SK-N-MC (cell line): ENCODE data around the gene CADPS.

Experiments used
- DNase-seq: peaks from one replicate; pipeline ENCODE4 v3.0.0-alpha.2; 2011; ENCODE audit warnings: low read depth, low spot score
- H3K27ac ChIP-seq: fragments of 200-600 bp; sonication (generic); 2 replicates; pipeline ENCODE4 v1.5.1; 2016; ENCODE audit warnings: mixed run types
- H3K36me3 ChIP-seq: fragments of 200-600 bp; sonication (generic); 2 replicates; pipeline ENCODE4 v1.6.1; 2017; ENCODE audit warnings: antibody characterized with exemption, low read length, mixed read lengths; ENCODE audit not compliant: insufficient read depth
- H3K4me3 ChIP-seq: fragments of 200-600 bp; sonication (generic); 2 replicates; pipeline ENCODE4 v1.5.1; 2016
- H3K9ac ChIP-seq: fragments of 200-600 bp; sonication (generic); 2 replicates; pipeline ENCODE4 v1.8.0; 2017; ENCODE audit warnings: mixed run types, mixed read lengths; ENCODE audit not compliant: insufficient read length
- H3K9me3 ChIP-seq: fragments of 200-600 bp; sonication (generic); 2 replicates; pipeline ENCODE4 v1.6.1; 2017; ENCODE audit warnings: low read depth, mild to moderate bottlenecking, antibody characterized with exemption, low read length, moderate library complexity, mixed read lengths
- EZH2 ChIP-seq: fragments of 200-600 bp; sonication (generic); IDR thresholded peaks from one replicate; pipeline ENCODE4 v1.6.1; 2017; ENCODE audit warnings: antibody characterized with exemption
- FOXP2 ChIP-seq: optimal IDR thresholded peaks from 2 replicates; pipeline ENCODE3; 2011; ENCODE audit warnings: mild to moderate bottlenecking, moderate library complexity; ENCODE audit not compliant: insufficient read depth; ENCODE audit errors: extremely low read length, control extremely low read depth
- POLR2AphosphoS5 ChIP-seq: IDR thresholded peaks from 2 replicates; pipeline ENCODE4 v1.6.1; 2012; ENCODE audit warnings: mild to moderate bottlenecking, low read depth, low read length, borderline replicate concordance

CADPS gene

GRCh38 chr3:62467966-62468722 is 407.1 kb downstream of the CADPS start:
- H3K9me3 ChIP-seq, result no peaks in the 10 kb centered on the region
- H3K4me3 ChIP-seq, result no peak overlapping the region
- TF ChIP-seq FOXP2 (no peak), EZH2 (no peak), POLR2AphosphoS5 (no peak)
- H3K27ac ChIP-seq, result no peak overlapping the region
- H3K36me3 ChIP-seq, result no peaks in the 10 kb centered on the region
- no peak overlapping the region for H3K9ac ChIP-seq
- no peak for DNase-seq

- TF ChIP-seq FOXP2 (no peak), POLR2AphosphoS5 (no peak), EZH2 (no peak)
- Histone ChIP-seq H3K27ac (no peak overlapping the region), H3K9ac (no peak overlapping the region), H3K36me3 (no peaks in the 10 kb centered on the region), H3K9me3 (no peaks in the 10 kb centered on the region), H3K4me3 (no peak overlapping the region)
- DNase-seq, result no peak
Observed at GRCh38 chr3:62462788-62463187, 412.4 kb downstream of the CADPS start.

GRCh38 chr3:62462104-62462762 is 413.0 kb downstream of the CADPS start:
- Histone ChIP-seq H3K4me3 (no peak overlapping the region), H3K9me3 (no peaks in the 10 kb centered on the region), H3K27ac (no peak overlapping the region), H3K36me3 (no peaks in the 10 kb centered on the region), H3K9ac (no peak overlapping the region)
- DNase-seq, result no peak
- no peak for TF ChIP-seq EZH2
- no peak for TF ChIP-seq POLR2AphosphoS5
- no peak for TF ChIP-seq FOXP2

GRCh38 chr3:62454916-62455315 is 420.3 kb downstream of the CADPS start:
- TF ChIP-seq FOXP2, result no peak
- TF ChIP-seq EZH2, result no peak
- no peak for TF ChIP-seq POLR2AphosphoS5
- Histone ChIP-seq H3K9ac (no peak overlapping the region), H3K27ac (no peak overlapping the region), H3K9me3 (no peaks in the 10 kb centered on the region), H3K4me3 (no peak overlapping the region), H3K36me3 (no peaks in the 10 kb centered on the region)
- no peak for DNase-seq

- Histone ChIP-seq H3K4me3 (no peak overlapping the region), H3K36me3 (no peaks in the 10 kb centered on the region), H3K27ac (no peak overlapping the region), H3K9me3 (no peaks in the 10 kb centered on the region), H3K9ac (no peak overlapping the region)
- DNase-seq, result no peak
- TF ChIP-seq EZH2 (no peak), POLR2AphosphoS5 (no peak), FOXP2 (no peak)
Observed at GRCh38 chr3:62453448-62453847, 421.8 kb downstream of the CADPS start.

GRCh38 chr3:62451211-62451887 is 423.9 kb downstream of the CADPS start:
- Histone ChIP-seq H3K9ac (no peak overlapping the region), H3K9me3 (no peaks in the 10 kb centered on the region), H3K4me3 (no peak overlapping the region), H3K27ac (no peak overlapping the region), H3K36me3 (no peaks in the 10 kb centered on the region)
- DNase-seq, result no peak
- TF ChIP-seq EZH2, result no peak
- TF ChIP-seq FOXP2, result no peak
- no peak for TF ChIP-seq POLR2AphosphoS5

GRCh38 chr3:62446337-62446940 is 428.8 kb downstream of the CADPS start:
- Histone ChIP-seq H3K9ac (no peak overlapping the region), H3K27ac (no peak overlapping the region)
- DNase-seq, result no peak

GRCh38 chr3:62445275-62445674 is 429.9 kb downstream of the CADPS start:
- Histone ChIP-seq H3K9me3 (no peaks in the 10 kb centered on the region), H3K4me3 (no peak overlapping the region), H3K27ac (no peak overlapping the region), H3K9ac (no peak overlapping the region), H3K36me3 (no peaks in the 10 kb centered on the region)
- no peak for DNase-seq
- TF ChIP-seq POLR2AphosphoS5, result no peak
- no peak for TF ChIP-seq EZH2
- TF ChIP-seq FOXP2, result no peak

More at GRCh38 chr3:62446337-62446940, 428.8 kb downstream of the CADPS start:
- H3K9me3 ChIP-seq, result no peaks in the 10 kb centered on the region
- TF ChIP-seq POLR2AphosphoS5, result no peak
- no peak for TF ChIP-seq EZH2
- TF ChIP-seq FOXP2, result no peak
- H3K36me3 ChIP-seq, result no peaks in the 10 kb centered on the region
- no peak overlapping the region for H3K4me3 ChIP-seq
